Jurkat, Clone E6-1 (cell line): ENCODE results near the gene FAM20A.
A peak's percentile ranks its signal among the peaks of the same experiment; 100 is the strongest.
"Not testable (repeated sequence)": the region's sequence is repeated elsewhere in the genome, so short reads cannot be mapped to it uniquely, and the experiment has no call there.

Experiments
- DNase-seq: peaks from one replicate; pipeline ENCODE4 v3.0.0-alpha.2; 2011; ENCODE audit warnings: low read depth, low spot score
- H3K4me3 ChIP-seq: 2 replicates; pipeline ENCODE4 v1.5.1; 2011; ENCODE audit warnings: mild to moderate bottlenecking, low read length, control low read depth, moderate library complexity

The FAM20A gene

DNA sequence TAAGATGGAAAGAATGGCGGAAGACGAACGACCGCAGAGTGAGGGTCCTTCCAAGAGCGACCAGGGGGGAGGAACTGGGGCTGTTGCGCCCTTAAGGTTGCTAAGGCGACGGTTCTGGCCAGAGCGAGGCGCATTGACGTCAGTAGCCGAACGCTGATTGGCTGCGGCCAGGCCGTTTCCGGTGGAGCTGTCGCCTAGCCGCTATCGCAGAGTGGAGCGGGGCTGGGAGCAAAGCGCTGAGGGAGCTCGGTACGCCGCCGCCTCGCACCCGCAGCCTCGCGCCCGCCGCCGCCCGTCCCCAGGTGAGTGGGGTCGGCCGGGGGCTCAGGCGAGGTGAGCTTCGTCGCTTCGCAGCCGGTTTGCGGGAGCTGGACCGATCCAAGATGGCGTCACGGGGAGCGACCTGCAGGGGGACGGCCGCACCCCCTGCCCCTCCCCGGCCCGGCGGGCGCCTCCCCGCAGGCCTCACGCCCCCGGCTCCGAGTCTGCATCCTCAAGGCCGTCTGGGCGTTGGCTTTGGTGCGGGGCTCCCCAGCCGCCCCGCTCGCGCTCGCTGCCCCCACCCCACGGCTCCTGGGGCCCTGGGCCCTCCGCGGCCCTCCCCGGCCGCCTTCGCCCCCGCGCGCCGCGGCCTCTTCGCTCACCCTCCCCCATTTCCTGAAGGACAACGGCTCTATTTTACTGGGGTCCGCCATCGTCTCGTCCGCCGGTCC is 88.8 kb downstream of the FAM20A start, which contains the start of gene PRKAR1A:
Gene PRKAR1A (plus strand): TSS at position 184 of the 713 bp plus-strand sequence. CDS start 2,970 bp downstream, outside the sequence.
- peak within 1 kb of the TSS; percentile 90 for H3K4me3 ChIP-seq
- peak; percentile 85 for DNase-seq

DNA sequence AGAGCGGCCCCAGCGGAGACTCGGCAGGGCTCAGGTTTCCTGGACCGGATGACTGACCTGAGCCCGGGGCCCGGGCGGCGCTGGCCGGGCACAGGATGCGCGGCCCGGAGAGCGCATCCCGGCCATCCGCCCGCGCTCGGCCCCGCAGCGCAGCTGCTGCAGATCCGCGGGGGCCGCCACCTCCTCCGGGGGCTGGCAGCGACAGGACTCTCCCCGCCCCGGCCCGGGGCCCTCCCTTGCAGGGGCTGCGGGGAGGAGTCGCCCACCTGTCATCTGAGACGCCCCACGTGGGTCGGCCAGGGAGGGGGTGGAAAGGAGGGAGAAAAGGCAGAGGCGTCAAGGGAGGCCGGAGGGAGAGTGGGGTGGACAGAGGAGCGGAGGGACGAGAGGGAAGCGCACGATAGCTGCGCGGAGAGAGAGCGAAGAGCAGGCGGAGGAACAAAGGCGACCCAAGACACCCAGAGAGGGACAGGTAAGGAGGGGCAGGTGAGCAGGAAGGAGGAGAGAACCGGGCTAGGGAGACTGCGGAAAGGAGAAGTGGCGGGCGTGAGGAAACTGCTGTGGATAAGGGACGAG is 89.4 kb downstream of the FAM20A start:
- DNase-seq, result peak; percentile 38
- peak overlapping the region; percentile 90 for H3K4me3 ChIP-seq

DNA sequence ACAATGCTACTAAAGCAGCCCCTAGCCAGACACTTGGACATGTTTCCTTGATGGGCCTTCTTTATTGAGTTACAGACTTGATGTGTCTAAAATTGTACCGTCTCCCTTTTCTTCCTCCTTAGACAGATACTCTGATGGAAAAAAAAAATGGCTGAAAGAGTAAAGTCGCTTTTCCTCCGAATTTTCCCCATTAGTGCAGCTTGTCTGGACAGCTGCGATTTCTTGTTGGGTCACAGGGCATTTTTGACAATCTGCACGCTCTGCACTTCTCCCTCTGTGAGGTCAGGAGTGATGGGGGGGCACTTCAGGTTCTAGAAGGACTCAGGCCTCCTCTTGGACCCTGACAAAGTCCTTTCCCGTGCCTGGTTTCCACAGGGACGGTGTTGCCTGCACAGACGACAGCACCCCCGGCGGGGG is 89.9 kb downstream of the FAM20A start:
- peak overlapping the region; percentile 90 for H3K4me3 ChIP-seq
- no peak for DNase-seq

DNA sequence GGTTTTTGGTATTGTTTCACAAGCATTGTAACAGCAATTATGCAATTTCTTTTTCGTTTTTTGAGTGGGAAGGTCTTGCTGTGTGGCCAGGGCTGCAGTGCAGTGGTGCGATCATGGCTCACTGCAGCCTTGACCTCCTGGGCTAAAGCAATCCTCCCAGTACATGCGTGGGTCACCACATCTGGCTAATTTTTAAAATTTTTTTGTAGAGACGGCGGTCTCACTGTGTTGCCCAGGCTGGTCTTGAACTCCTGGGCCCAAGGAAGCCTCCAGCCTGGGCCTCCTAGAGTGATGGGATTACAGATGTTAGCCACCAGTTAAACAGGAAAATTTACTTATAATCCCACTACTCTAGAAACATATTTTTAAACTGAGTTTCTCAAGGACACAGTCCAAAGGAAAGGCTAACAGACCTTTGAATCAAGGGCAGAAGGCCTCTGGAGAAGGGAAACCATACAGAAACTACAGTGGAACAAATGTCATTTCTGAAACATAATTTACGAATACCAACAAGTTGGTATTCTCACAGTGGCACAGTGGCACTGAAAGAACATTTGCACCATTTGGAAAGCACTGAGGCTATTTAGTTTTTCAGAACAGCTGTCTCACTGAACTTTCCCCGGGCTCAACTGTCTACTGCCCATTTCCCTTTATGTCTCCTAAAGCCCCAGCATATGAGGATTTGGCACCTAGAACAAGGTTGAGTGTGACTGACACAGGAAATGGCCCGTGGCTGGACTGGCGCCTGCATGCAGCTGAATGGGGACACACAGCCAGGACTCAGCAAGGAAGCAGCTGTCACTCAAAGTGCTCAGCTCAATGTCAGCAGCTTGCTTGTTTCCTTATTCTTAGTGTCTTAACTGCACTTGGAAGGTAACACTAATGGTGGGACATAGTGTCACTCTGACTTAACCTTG is 91.8 kb downstream of the FAM20A start:
- no peak overlapping the region for H3K4me3 ChIP-seq
- DNase-seq, result peak; percentile 21

DNA sequence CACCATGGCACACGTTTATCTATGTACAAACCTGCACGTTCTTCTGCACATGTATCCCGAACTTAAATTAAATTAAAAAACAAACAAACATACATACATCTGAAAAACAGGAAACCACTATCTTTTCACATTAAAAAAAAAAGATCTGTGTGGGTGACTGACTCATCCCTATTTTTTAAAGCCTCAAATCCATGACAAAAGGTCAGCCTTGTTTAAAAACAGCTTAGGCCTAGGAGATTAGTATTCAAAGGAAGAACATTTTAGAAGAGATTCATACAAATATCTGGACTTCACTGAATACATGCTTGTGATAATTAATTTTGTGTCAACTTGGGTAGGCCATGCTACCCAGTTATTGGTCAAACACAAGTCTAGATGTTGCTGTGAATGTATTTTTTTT is 93.6 kb downstream of the FAM20A start:
- no peak for DNase-seq
- no peak overlapping the region for H3K4me3 ChIP-seq

DNA sequence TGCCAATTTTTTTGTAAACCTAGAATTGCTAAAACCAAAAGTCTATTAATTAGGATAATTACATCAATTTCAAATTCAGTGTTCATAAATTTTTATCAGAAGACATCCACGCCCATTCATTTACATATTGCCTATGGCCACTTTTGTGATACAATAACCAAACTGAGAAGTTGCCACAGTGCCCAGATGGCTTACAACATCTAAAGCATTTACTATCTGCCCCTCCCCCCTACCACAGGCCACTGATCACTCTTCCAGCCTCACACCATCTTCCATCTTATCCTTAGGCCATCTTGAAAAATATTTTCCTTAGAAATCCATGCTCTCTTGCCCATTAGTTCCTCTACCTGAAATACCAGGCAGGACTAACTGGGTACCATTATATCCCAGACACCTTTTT is 95.2 kb downstream of the FAM20A start:
- H3K4me3 ChIP-seq, result no peak overlapping the region
- DNase-seq, result no peak

DNA sequence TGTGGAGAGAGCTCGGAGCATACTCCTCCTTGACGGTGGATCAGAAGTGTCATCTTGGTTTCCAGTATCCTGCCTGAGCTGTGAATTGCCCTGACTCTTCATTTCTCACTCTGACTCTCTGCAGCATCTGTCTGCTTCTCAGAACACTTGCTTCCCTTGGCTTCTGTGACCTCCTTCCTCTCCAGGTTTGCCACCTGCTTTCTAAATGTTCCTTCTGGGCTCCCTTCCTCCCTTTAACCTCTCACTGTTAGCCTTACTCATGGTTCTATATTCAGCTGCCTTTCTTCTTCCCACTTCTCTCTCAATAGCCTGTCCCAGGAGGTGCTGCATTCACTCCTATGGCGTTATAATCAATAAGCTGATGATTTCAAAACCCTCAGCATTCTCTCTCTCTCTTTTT is 100.1 kb downstream of the FAM20A start:
- DNase-seq, result no peak

DNA sequence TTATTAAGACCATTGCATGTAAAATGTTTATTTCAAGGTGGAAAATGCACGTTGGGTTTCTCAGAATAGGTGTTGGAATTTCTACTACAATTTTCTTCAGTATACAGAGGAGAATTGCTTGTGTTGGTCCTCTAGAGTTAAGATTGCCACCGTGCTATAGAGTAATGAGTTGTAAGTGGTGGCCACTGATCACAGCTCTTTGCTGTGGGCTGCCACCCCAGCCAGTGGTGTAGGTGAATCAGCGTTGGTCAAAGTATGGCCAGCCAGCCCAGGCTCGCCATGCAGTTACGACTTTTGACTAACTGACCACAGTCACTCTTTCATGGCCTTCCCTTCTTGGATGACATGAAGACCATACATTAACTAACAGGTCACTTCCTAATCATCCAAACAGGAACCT is 101.6 kb downstream of the FAM20A start:
- H3K4me3 ChIP-seq, result no peak overlapping the region
- DNase-seq, result no peak

More for the DNA sequence above, 100.1 kb downstream of the FAM20A start:
- no peak overlapping the region for H3K4me3 ChIP-seq

DNA sequence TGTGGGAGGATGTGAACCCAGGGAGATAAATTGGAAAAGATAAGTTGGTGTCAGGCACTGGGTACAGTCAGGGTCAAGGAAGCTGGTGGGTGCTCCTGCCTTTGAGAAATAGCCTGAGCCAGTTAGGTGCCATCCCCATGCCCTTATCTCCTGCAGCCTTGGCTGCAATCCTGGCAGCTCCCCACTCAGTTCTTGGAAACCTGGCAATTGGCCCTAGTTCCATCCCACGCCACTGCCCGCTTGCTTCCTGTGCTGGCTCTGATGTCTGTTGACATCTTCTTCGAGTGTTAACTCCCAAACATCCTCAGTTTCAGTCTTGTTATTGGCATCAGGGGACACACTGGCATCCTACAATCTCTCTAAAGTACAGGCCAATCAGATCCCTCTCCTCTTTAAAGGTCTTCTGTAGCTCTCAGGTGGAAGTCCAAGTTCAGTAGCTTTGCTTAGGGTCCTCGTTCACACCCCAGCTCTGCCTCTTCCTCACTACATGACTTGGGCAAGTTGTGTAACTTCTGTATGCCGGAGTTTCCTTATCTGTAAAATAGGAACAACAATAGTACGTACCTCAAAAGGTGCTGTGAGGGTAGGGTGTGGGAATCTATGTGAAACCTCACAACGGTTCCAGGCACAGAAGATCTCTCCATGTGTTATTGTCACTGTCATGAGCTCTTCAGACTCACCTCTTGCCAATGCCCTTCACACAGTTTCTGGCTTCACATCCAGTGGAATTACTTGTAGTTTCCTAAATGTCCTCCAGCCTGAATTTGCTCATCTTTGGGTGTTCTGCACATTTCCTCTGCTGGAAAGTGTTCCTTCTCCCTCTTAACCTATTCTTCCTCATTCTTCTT is 102.5 kb downstream of the FAM20A start:
- no peak for DNase-seq
- no peak overlapping the region for H3K4me3 ChIP-seq

DNA sequence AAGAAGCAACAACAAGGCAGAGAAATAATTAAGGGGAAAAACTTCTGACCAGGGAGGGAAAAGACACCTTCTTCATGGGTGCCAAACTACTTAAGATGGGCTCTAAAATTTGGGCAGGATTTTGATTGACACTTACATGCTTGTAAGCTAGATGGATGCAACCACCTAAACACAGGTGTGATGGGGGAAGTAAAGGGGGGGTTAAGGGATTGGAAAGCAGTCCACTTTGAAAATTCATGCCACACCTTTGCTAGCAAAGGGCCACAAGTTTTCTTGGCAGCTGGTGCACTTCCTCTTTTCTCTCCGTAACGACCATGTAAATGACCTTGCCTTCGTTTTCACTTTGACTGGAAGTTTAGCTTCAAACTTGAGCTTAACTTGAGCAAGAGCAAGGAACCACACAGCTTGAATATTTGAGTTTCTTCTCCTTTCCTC is 103.3 kb downstream of the FAM20A start:
- no peak for DNase-seq
- H3K4me3 ChIP-seq, result no peak overlapping the region

DNA sequence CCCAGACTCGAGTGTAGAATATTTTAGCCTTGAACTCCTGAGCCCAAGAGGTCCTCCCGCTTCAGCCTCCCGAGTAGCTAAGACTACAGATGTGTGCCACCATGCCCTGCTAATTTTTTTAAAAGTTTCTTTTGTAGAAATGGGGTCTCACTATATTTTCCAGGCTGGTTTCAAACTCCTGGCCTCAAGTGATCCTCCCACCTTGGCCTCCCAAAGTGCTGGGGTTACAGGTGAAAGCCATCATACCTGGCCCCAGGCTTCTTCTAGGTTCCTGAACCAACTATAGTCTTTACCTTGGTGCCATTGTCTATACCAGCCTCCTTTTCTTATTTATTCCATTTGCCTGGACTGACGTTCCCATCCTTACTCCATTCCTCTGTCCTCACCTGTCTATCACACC is 106.1 kb downstream of the FAM20A start:
- DNase-seq, result no peak
- no peak overlapping the region for H3K4me3 ChIP-seq

DNA sequence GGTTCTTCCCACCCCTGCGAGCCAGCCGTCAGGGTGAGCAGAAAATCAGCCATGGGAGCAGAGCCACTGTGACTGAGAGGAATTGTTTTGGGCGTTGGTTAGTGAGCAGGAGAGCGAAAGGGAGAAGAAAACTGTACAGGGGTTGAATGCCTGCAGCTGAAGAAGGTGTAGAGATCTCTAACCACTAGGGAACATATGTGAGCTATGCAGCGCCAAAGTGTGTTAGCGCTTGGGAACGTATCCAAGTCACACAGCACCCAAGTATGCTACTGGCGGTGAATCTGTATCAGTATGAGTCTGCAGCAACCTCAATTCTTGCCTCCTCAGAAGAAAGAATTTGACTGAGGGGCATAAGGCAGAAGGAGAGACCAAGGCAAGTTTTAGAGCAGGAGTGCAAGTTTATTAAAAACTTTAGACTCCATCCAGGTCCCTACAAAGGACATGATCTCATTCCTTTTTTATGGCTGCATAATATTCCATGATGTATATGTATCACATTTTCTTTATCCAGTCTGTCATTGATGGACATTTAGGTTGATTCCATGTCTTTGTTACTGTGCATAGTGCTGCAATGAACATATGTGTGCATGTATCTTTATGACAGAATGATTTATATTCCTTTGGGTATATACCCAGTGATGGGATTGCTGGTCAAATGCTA is 108.6 kb downstream of the FAM20A start:
- not testable (repeated sequence) for DNase-seq, H3K4me3 ChIP-seq

DNA sequence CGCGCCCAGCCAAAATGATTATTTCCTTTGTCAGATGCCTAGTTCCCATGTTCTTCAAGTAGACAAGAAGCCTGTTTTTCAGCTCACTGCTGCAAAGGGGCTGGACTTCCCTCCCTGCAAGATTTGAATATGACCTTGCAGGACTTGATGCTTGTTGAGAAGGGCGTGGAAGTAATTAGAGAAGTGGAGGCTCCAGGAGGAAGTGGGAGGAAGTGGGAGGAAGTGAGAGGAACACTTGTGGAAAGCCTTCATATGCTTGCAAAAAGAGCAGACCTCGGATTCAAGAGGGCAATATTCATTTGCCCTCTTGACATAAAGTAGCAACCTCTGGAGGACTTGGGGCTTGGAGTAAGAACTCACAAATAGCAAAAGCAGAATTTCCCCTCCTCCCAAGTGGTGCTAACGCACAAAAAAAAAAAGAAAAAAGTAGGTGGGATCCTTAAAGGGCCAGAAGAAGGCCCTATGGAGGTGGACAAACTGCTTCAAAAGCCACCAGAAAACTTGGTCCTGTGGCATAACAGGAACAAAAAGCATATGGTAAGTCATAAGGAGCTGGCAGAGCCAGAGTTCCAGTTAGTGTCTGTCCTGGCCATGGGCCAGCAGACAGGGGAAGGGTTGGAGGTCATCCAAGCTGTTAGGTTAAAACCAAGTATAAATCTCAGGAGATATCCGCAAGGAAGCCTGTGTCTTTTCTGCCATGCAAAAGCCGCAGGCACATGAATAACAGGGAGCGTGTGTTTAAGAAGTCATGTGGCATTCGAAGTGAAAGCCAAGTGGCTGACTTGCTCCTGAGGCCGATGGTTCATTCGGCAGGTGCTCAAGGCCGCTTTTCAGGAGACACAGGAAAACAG is 109.6 kb downstream of the FAM20A start:
- H3K4me3 ChIP-seq, result no peak overlapping the region

DNA sequence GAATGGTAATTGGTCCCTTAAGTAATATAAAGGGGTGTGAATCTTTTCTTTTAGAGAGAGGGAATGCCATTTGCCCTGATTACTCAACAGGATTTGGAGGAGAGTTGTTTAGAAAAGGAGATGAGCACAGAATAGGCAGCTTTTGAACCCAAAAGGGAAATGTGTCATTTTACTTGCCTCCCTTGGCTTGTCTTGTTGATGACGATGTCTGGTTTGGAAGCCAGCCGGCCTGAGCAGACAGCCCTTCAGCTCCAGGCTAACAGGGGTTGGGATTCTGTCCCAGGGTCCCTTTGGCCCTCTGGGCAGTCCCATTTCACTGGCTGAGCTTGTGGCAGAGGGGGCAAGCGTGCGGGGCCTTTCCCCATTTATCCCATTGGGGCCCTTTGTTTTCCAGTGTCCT is 111.2 kb downstream of the FAM20A start:
- no peak overlapping the region for H3K4me3 ChIP-seq
- DNase-seq, result no peak

More for the DNA sequence above, 109.6 kb downstream of the FAM20A start:
- DNase-seq, result no peak
